IMR-90 (cell line): ENCODE results near the gene APLF. TPM values are rescaled to one million over a fixed set of nuclear protein-coding genes. Genes with fewer than 3 reads are reported as not detected.

Source experiments
- ATAC-seq: fragments of 200-7000 bp; cut with Tn5 transposase; 2 replicates; pipeline ENCODE4 v1.9.1; 2020; ENCODE audit warnings: low read depth, mild to moderate bottlenecking, moderate library complexity
- BruUV-seq: library from RNA; stranded (reverse); fragments of 400-500 nt; replicated peaks from 2 replicates; lab custom pipeline; 2021; lab: Mats Ljungman, UMichigan
- CTCF ChIA-PET: fragments of 300-600 bp; formaldehyde crosslinking; extraction: SDS; loops from one replicate; lab custom pipeline; 2021; ENCODE audit warnings: antibody characterized with exemption; lab: Yijun Ruan, JAX
- POLR2A ChIA-PET: fragments of 300-600 bp; sonication (Branson Sonifier 250); formaldehyde crosslinking; loops from one replicate; lab custom pipeline; 2022; ENCODE audit warnings: antibody characterized with exemption; ENCODE audit not compliant: unreplicated experiment; lab: Charles Lee
- DNase-seq: peaks from one replicate; pipeline ENCODE4 v3.0.0; 2013
- H2AFZ ChIP-seq: replicated peaks from 2 replicates; pipeline ENCODE3; 2013; ENCODE audit warnings: low read length, mild to moderate bottlenecking; ENCODE audit not compliant: poor library complexity
- H2AK5ac ChIP-seq: 2 replicates; pipeline ENCODE4 v1.6.1; 2013; ENCODE audit warnings: low read depth, low read length, inconsistent platforms
- H2AK9ac ChIP-seq: replicated peaks from 2 replicates; pipeline ENCODE3; 2013; ENCODE audit warnings: mild to moderate bottlenecking, low read depth, low read length, moderate library complexity; ENCODE audit not compliant: poor library complexity
- H2BK120ac ChIP-seq: 2 replicates; pipeline ENCODE4 v1.6.1; 2013; ENCODE audit warnings: low read depth, low read length, inconsistent platforms
- H2BK15ac ChIP-seq: 3 replicates; pipeline ENCODE4 v1.6.1; 2013; ENCODE audit warnings: low read depth, low read length, inconsistent platforms
- H2BK20ac ChIP-seq: 2 replicates; pipeline ENCODE4 v1.6.1; 2013; ENCODE audit warnings: low read depth, mild to moderate bottlenecking, inconsistent platforms, low read length, moderate library complexity
- H2BK5ac ChIP-seq: 2 replicates; pipeline ENCODE4 v1.6.1; 2013; ENCODE audit warnings: mild to moderate bottlenecking, low read depth, low read length, inconsistent platforms; ENCODE audit not compliant: poor library complexity, severe bottlenecking
- H3K14ac ChIP-seq: replicated peaks from 2 replicates; pipeline ENCODE4 v1.6.1; 2013; ENCODE audit warnings: low read depth, low read length, inconsistent platforms
- H3K18ac ChIP-seq: 2 replicates; pipeline ENCODE4 v1.6.1; 2013; ENCODE audit warnings: low read depth, low read length, control low read depth
- H3K23ac ChIP-seq: 2 replicates; pipeline ENCODE4 v1.6.1; 2013; ENCODE audit warnings: low read depth, low read length, inconsistent platforms
- H3K27ac ChIP-seq: 2 replicates; pipeline ENCODE4 v1.5.1; 2013; ENCODE audit warnings: mild to moderate bottlenecking, control low read depth, low read length; ENCODE audit not compliant: insufficient read depth
- H3K27me3 ChIP-seq: 2 replicates; pipeline ENCODE4 v1.6.1; 2013; ENCODE audit warnings: low read length; ENCODE audit not compliant: control insufficient read depth, insufficient read depth
- H3K36me3 ChIP-seq: 2 replicates; pipeline ENCODE4 v1.6.1; 2013; ENCODE audit warnings: low read length, mixed read lengths; ENCODE audit not compliant: control insufficient read depth, insufficient read depth
- H3K4ac ChIP-seq: 2 replicates; pipeline ENCODE4 v1.6.1; 2013; ENCODE audit warnings: low read depth, low read length, inconsistent platforms
- H3K4me1 ChIP-seq: 2 replicates; pipeline ENCODE4 v1.6.1; 2013; ENCODE audit warnings: low read length, mixed read lengths; ENCODE audit not compliant: control insufficient read depth, insufficient read depth
- H3K4me2 ChIP-seq: 2 replicates; pipeline ENCODE4 v1.6.1; 2013; ENCODE audit warnings: low read depth, mild to moderate bottlenecking, control low read depth, low read length, moderate library complexity
- H3K4me3 ChIP-seq: 2 replicates; pipeline ENCODE4 v1.5.1; 2013; ENCODE audit warnings: low read depth, mild to moderate bottlenecking, control low read depth, low read length, moderate library complexity; ENCODE audit not compliant: insufficient read depth
- H3K56ac ChIP-seq: 2 replicates; pipeline ENCODE4 v1.6.1; 2013; ENCODE audit warnings: low read length, inconsistent platforms; ENCODE audit not compliant: insufficient read depth; ENCODE audit errors: extremely low read depth
- H3K79me1 ChIP-seq, 2 experiments: 2 replicates each; pipeline ENCODE4 v1.6.1; 2013; ENCODE audit warnings: low read length in 2 of 2, inconsistent platforms in 1 of 2, low read depth in 1 of 2
- H3K9ac ChIP-seq: 2 replicates; pipeline ENCODE4 v1.6.1; 2013; ENCODE audit warnings: low read depth, low read length, control low read depth
- H3K9me1 ChIP-seq: 2 replicates; pipeline ENCODE4 v1.6.1; 2013; ENCODE audit warnings: low read length, inconsistent platforms; ENCODE audit not compliant: insufficient read depth
- H3K9me3 ChIP-seq: 2 replicates; pipeline ENCODE4 v1.6.1; 2013; ENCODE audit warnings: low read length; ENCODE audit not compliant: control insufficient read depth, insufficient read depth
- H4K20me1 ChIP-seq: 2 replicates; pipeline ENCODE4 v1.6.1; 2013; ENCODE audit warnings: low read length, inconsistent platforms; ENCODE audit not compliant: insufficient read depth
- H4K5ac ChIP-seq: 2 replicates; pipeline ENCODE4 v1.6.1; 2013; ENCODE audit warnings: mild to moderate bottlenecking, low read depth, low read length, control low read depth
- H4K8ac ChIP-seq, 2 experiments: 2 replicates each; pipeline ENCODE4 v1.6.1; 2013; ENCODE audit warnings: low read depth in 2 of 2, low read length in 2 of 2, control low read depth in 1 of 2, inconsistent platforms in 1 of 2
- H4K91ac ChIP-seq: 2 replicates; pipeline ENCODE4 v1.6.1; 2013; ENCODE audit warnings: low read depth, low read length, inconsistent platforms; ENCODE audit not compliant: insufficient read depth
- CHD1 ChIP-seq: IDR thresholded peaks from 2 replicates; pipeline ENCODE4 v1.6.1; 2012; ENCODE audit warnings: low read depth, low read length, improper control_type of control experiment
- FOS ChIP-seq: fragments of 150-350 bp; IDR thresholded peaks from 2 replicates; pipeline ENCODE4 v1.6.1; 2016; ENCODE audit warnings: low read depth, low read length
- MXI1 ChIP-seq: IDR thresholded peaks from 2 replicates; pipeline ENCODE4 v1.6.1; 2012; ENCODE audit warnings: low read depth, mild to moderate bottlenecking, low read length, moderate library complexity, borderline replicate concordance
- RAD21 ChIP-seq: IDR thresholded peaks from 2 replicates; pipeline ENCODE4 v1.6.1; 2012; ENCODE audit warnings: low read length, improper control_type of control experiment
- RCOR1 ChIP-seq: IDR thresholded peaks from 2 replicates; pipeline ENCODE4 v1.6.1; 2012; ENCODE audit warnings: mild to moderate bottlenecking, low read length, improper control_type of control experiment; ENCODE audit not compliant: insufficient replicate concordance
- SMC3 ChIP-seq: fragments of 150-350 bp; IDR thresholded peaks from 2 replicates; pipeline ENCODE4 v1.6.1; 2016; ENCODE audit warnings: low read depth, mild to moderate bottlenecking, antibody characterized with exemption, low read length, moderate library complexity
- WGBS, 2 experiments: methylation state at CpG; one replicate each; pipeline versions ENCODE4 v1.1.5 to v1.1.7; 2013; ENCODE audit warnings: missing lambda C conversion rate in 2 of 2; ENCODE audit not compliant: insufficient read length in 1 of 2; ENCODE audit errors: extremely low coverage in 2 of 2; 5-methylcytosine and 5-hydroxymethylcytosine counted together
- dilution Hi-C: fragments of 300-500 bp; cut with HindIII; formaldehyde crosslinking; loops from one replicate; pipeline ENCODE4 v1.14.3; 2018; ENCODE audit warnings: low sequenced_read_pairs; ENCODE audit not compliant: unreplicated experiment
- in situ Hi-C: fragments of 300-500 bp; cut with MboI; formaldehyde crosslinking; loops from 3 replicates; pipeline ENCODE4 v1.14.3; 2019; ENCODE audit warnings: low sequenced_read_pairs, inconsistent platforms, mixed read lengths
- intact Hi-C: fragments of 100-400 bp; cut with micrococcal nuclease; formaldehyde crosslinking; loops from 2 replicates; pipeline ENCODE4 v1.10.0; 2022
- polyA plus RNA-seq, 3 experiments: library from polyadenylated mRNA; depleted of rRNA; stranded (reverse); fragments of >200 nt; gene quantifications; 2 replicates each; pipeline ENCODE4 v1.2.3, GENCODE V29; 2012; ENCODE audit warnings: low replicate concordance in 1 of 3
- total RNA-seq: library from RNA; depleted of rRNA; stranded (reverse); fragments of >200 nt; gene quantifications from 2 replicates; pipeline ENCODE4 v1.2.3, GENCODE V29; 2012
- TF ChIP-seq, protein P1 (sequence below): fragments of 150-350 bp; IDR thresholded peaks from 2 replicates; pipeline ENCODE4 v1.6.1; 2016; ENCODE audit warnings: low read depth, mild to moderate bottlenecking, low read length, moderate library complexity, borderline replicate concordance
- TF ChIP-seq, protein P2 (sequence below): fragments of 150-350 bp; IDR thresholded peaks from 2 replicates; pipeline ENCODE4 v1.6.1; 2017; ENCODE audit warnings: mild to moderate bottlenecking, antibody characterized with exemption, low read length, low read depth

The APLF gene
- total and polyA plus RNA-seq, 2 of the 4 experiments (the other 2 are of a cell fraction): 1.5 to 2.3 TPM

DNA sequence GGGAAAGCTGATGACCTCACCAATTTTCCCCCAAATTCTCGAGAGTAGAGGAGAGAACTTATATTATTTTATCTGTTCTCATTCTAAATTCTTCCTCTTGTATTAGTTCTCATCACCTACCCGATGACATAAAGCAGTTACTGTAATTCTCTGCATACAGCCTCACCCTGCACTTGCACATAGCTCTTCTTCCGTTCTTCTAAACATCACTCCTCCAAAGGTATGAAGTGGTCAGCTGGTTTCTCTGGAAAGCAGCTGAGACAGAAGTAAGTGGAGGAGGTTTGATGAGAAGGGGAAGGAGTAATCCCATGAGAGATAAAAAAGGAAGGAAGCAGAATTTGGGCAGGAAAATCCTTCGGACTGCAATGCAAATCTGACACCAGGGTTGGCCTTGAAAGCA, 39.3 kb upstream of the APLF start:
- ChIA-PET CTCF (interaction anchor here (0.9 kb wide), 1 partner anchor 35 kb away, joined by 3 read pairs; no protein-coding TSS in a partner anchor), POLR2A (no interaction called here)
- no peak overlapping the region for H3K27ac ChIP-seq
- H2AK5ac ChIP-seq: no peak overlapping the region
- no peaks in the 10 kb centered on the region for H3K9me1 ChIP-seq
- H3K79me1 ChIP-seq: no peaks in the 10 kb centered on the region
- no peak overlapping the region for H2BK15ac ChIP-seq
- no peak overlapping the region for H2BK20ac ChIP-seq
- in situ Hi-C loops (no loop called here), dilution Hi-C loops (no loop called here), intact Hi-C loops (no loop called here)
- H3K4me2 ChIP-seq: no peak overlapping the region
- H2AK9ac ChIP-seq: no peak overlapping the region
- H3K56ac ChIP-seq: no peak overlapping the region
- H3K23ac ChIP-seq: no peak overlapping the region
- ATAC-seq: no peak; the same call in 1 of the 2 replicates
- H3K9ac ChIP-seq: no peak overlapping the region
- H3K27me3 ChIP-seq: peaks cover 24% of the 10 kb centered on the region
- no peak overlapping the region for H3K4ac ChIP-seq
- no peak overlapping the region for H3K4me3 ChIP-seq
- WGBS, 2 experiments: 67% methylated on average over 1 of the region's 4 CpGs; no CpG with 5 or more reads in 1 of the 2 experiments
- H3K4me1 ChIP-seq: peaks cover 2% of the 10 kb centered on the region; the same call in 1 of the 2 replicates
- no peak overlapping the region for H3K14ac ChIP-seq
- no peak overlapping the region for H2BK120ac ChIP-seq
- H3K9me3 ChIP-seq: peaks cover 3% of the 10 kb centered on the region; the same call in 1 of the 2 replicates
- H4K5ac ChIP-seq: no peak overlapping the region
- BruUV-seq: no TSS peak
- no peaks in the 10 kb centered on the region for H3K36me3 ChIP-seq
- DNase-seq: no peak
- H4K20me1 ChIP-seq: no peaks in the 10 kb centered on the region
- no peak overlapping the region for H2BK5ac ChIP-seq
- no peak overlapping the region for H4K8ac ChIP-seq
- no peak overlapping the region for H3K18ac ChIP-seq
- TF ChIP-seq, protein P1, sequence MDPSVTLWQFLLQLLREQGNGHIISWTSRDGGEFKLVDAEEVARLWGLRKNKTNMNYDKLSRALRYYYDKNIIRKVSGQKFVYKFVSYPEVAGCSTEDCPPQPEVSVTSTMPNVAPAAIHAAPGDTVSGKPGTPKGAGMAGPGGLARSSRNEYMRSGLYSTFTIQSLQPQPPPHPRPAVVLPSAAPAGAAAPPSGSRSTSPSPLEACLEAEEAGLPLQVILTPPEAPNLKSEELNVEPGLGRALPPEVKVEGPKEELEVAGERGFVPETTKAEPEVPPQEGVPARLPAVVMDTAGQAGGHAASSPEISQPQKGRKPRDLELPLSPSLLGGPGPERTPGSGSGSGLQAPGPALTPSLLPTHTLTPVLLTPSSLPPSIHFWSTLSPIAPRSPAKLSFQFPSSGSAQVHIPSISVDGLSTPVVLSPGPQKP: no peak
- no peak for TF ChIP-seq RCOR1
- TF ChIP-seq, protein P2, sequence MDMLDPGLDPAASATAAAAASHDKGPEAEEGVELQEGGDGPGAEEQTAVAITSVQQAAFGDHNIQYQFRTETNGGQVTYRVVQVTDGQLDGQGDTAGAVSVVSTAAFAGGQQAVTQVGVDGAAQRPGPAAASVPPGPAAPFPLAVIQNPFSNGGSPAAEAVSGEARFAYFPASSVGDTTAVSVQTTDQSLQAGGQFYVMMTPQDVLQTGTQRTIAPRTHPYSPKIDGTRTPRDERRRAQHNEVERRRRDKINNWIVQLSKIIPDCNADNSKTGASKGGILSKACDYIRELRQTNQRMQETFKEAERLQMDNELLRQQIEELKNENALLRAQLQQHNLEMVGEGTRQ: no peak
- TF ChIP-seq CHD1: no peak
- TF ChIP-seq FOS: no peak
- TF ChIP-seq SMC3: no peak
- TF ChIP-seq RAD21: no peak
- TF ChIP-seq MXI1: no peak
- H2AFZ ChIP-seq: no peak overlapping the region
- H4K91ac ChIP-seq: no peak overlapping the region
